AML-193 (cell line): Measurements from ENCODE around the gene CEP85.
A peak's percentile ranks its signal among the peaks of the same experiment; 100 is the strongest.
"Not testable (repeated sequence)": the region's sequence is repeated elsewhere in the genome, so short reads cannot be mapped to it uniquely, and the experiment has no call there.

ENCODE experiments used
- DNase-seq, 2 experiments: peaks; one replicate each; lab custom pipeline; 2025; lab: John Stamatoyannopoulos, UW

CEP85 gene

GRCh38 chr1:26290122-26290881 is 56.3 kb downstream of the CEP85 start:
- peak in 1 of 2 experiments; percentile 28 for DNase-seq

GRCh38 chr1:26290882-26291261 is 56.9 kb downstream of the CEP85 start:
- no peak for DNase-seq

DNA sequence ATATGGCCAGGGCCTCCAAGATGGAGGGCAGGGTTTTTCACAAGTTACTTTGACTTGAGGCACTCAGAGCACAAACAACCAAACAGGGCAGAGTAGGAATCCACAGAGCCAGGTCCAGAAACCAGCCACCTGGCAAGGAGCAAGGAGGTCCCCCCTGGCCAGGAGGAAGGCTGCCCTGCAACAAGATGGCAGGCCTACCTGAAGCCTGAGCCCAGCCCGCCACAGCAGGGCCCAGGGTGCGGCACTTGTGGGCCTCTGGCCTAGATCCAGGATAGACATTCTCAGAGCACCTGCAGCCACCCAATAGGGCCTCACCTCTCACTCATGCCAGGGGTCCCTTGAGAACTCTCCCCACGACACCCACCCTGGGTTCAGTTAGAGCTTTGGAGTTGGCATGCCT is 57.4 kb downstream of the CEP85 start:
- no peak for DNase-seq

DNA sequence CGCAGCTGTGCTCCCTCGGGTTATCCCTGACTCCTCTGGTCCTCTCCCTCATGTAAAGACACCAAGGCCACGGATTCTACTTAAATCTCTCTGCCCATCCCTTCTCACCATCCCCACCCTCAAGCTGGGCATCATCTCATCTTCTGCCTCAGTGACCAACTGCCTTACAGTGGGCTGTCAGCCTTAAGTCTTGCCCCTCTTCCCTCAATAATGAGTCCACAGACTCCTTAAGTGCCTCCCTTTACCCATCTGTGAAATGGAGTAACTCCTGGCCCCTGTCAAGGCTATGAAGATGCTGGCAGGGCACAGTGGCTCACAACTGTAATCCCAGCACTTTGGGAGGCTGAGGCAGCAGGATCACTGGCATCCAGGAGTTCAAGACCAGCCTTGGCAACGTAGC is 57.9 kb downstream of the CEP85 start:
- no peak for DNase-seq

GRCh38 chr1:26292735-26293134 is 58.7 kb downstream of the CEP85 start:
- not testable (repeated sequence) for DNase-seq

GRCh38 chr1:26293911-26294463 is 60.0 kb downstream of the CEP85 start:
- no peak for DNase-seq

- DNase-seq = no peak
These were observed 61.5 kb downstream of the CEP85 start for GRCh38 chr1:26295194-26296138.

GRCh38 chr1:26296340-26297056 is 62.5 kb downstream of the CEP85 start:
- DNase-seq = no peak

GRCh38 chr1:26297057-26297790 is 63.2 kb downstream of the CEP85 start:
- no peak for DNase-seq

GRCh38 chr1:26297791-26298124 is 63.8 kb downstream of the CEP85 start:
- DNase-seq = no peak

DNA sequence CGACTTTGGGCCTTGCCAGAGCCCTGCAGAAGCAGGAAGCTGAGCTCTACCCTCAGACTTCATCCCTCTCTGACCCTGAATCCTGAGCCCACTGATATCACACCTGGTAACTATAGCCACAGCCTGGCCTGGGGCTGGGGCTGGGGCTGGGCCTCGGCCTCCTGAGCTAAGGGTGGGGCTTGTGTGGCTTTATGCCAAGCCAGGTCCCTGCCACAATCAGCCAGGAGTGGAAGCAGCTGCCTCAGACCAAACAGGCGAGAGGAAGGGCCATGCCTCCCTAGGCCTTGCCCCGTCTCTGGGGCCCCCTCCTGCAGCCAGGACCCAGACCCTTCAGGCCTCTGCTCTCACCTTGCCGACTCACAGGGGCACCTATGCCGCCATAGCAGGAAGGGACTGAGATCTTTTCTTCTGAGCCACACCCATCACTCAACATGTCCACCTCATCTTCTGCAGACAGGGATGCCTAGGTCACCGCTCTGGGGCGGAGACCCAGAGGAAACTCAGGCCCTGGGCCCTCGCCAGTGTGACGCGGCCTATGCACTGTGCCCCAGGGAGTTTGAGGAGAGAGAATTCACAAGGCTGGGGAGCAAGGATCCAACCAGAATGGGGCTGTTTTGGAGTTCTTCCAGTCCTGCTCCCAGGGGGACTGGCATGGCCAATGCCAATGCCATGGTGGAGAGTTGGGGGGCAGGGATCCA is 66.7 kb downstream of the CEP85 start:
- no peak for DNase-seq

DNA sequence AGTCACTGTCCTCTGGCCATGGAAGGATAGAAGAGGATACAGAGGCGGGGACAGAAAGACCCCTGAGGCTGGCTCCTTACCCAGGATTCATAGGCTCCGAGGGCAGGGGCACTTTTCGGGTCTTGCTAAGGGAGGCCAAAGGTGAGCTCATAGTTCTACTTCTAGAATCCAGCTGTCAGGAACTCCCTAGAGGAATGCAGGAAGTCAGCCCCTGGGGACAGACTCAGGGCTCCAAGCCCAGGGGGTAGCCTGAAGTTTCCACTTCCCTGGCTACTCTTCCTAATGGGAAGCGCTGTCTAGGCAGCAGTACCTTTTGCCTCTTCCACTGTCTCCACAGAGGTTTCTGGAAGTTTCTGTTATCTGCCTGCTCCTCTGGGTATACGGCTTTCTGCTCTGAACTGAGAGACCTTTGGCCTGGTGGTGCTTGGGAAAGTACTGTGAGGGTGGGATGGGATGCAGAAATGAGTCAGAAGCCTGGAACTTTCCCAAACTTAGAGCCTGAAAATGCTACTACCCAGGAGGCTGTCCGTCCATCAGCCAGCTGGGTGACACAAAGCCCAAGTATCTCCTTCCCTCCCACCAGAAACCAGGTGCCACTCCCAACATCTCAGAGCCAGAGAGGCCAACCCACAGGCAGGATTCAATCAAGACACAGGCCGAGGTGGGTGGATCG is 68.9 kb downstream of the CEP85 start:
- DNase-seq = no peak

- DNase-seq = peak; percentile 46 to 49
These were observed 71.8 kb downstream of the CEP85 start for GRCh38 chr1:26305667-26306289.

GRCh38 chr1:26306290-26307229 is 72.6 kb downstream of the CEP85 start, which contains the start of gene UBXN11:
Gene UBXN11, minus strand, starts transcription at chr1:26306636. Its CDS starts 3,753 bp downstream, at chr1:26302883.
- DNase-seq = peak; percentile 82 to 86

GRCh38 chr1:26307363-26307781 is 73.4 kb downstream of the CEP85 start:
- no peak for DNase-seq

DNA sequence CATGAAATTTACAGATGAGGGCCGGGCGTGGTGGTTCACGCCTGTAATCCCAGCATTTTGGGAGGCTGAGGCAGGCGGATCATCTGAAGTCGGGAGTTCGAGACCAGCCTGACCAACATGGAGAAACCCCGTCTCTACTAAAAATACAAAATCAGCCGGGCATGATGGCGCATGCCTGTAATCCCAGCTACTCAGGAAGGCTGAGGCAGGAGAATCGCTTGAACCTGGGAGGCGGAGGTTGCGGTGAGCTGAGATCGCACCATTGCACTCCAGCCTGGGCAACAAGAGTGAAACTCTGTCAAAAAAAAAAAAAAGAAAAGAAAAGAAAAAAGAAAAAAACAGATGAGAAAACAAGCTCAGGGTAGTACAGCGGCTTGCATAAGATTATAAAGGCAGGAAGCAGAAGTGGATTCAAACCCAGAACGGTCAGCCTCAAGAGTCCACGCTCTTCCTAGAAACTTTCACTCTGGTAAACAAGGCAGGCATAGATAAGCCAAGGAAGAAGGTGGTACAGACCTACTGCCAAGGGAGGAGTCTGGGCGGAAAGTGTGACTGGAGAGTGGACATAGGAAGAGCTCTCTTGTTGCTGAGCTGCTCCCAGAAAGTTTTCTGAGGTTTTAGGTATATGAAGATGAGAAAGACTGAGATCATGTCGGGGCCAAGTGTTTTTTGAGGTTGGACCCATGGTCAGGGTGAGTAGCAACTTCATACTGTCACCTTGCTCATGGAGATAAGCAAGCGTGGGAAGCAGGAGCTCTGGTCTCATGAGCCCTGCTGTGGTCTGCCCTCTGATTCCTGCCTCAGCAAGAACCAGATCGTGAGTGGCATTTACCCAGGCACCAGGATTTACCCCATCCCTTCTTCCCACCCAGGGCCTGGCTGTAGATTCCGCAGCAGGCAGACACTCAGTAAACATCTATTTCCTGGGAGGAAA is 74.2 kb downstream of the CEP85 start:
- peak in 1 of 2 experiments; percentile 8 for DNase-seq

GRCh38 chr1:26314501-26314900 is 80.5 kb downstream of the CEP85 start:
- DNase-seq = no peak
